Mucosa of rectum (tissue), 2 donors: ENCODE data around the gene CARD11.

ENCODE experiments used
- H3K27ac ChIP-seq, 2 donors: one replicate each; pipeline ENCODE4 v1.7.0; 2013; ENCODE audit warnings: inconsistent platforms in 2 of 2, low read depth in 2 of 2, low read length in 2 of 2
- H3K27me3 ChIP-seq, 2 donors: one replicate each; pipeline ENCODE4 v1.7.0; 2013; ENCODE audit warnings: low read length in 2 of 2; ENCODE audit not compliant: control insufficient read depth in 2 of 2, insufficient read depth in 2 of 2
- H3K36me3 ChIP-seq, 2 donors: one replicate each; pipeline ENCODE4 v1.7.0; 2013; ENCODE audit warnings: low read length in 2 of 2; ENCODE audit not compliant: control insufficient read depth in 2 of 2, insufficient read depth in 2 of 2
- H3K4me1 ChIP-seq, 2 donors: one replicate each; pipeline ENCODE4 v1.7.0; 2013; ENCODE audit warnings: low read length in 2 of 2, mild to moderate bottlenecking in 1 of 2; ENCODE audit not compliant: control insufficient read depth in 2 of 2, insufficient read depth in 2 of 2
- H3K4me3 ChIP-seq, 2 donors: one replicate each; pipeline ENCODE4 v1.7.0; 2013; ENCODE audit warnings: low read length in 2 of 2
- H3K9ac ChIP-seq, 2 donors: one replicate each; pipeline ENCODE4 v1.7.0; 2013; ENCODE audit warnings: low read length in 2 of 2, low read depth in 1 of 2, mild to moderate bottlenecking in 1 of 2
- H3K9me3 ChIP-seq, 2 donors: one replicate each; pipeline ENCODE4 v1.7.0; 2013; ENCODE audit warnings: low read length in 2 of 2; ENCODE audit not compliant: control insufficient read depth in 2 of 2
- donor health status: healthy.
- donor health status: Normal muscosa, but diverticular disease.

Gene CARD11

DNA sequence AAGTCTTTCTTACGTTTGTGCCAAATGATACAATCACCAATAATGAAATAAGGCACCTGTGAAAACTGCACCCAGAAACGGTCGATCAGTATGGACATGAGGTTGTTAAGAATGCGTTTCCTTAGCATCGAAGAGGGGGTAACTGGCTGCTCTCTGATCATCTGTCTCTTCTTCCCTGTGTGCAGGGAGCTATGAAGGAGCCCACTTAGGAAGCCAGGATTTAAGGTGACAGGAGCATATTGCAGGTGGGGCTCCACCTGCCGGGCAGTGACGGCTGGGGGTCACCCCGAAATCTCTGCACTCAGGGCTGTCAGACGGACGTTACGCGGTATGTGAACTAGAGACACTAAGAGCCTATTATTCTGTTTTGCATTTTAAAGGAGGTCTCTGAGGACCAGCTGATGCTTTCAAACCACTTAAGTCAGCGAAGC, 64.5 kb downstream of the CARD11 start:
- peak overlapping the region in 1 of 2 donors; percentile 24 for H3K9ac ChIP-seq
- no peak overlapping the region for H3K27ac ChIP-seq

DNA sequence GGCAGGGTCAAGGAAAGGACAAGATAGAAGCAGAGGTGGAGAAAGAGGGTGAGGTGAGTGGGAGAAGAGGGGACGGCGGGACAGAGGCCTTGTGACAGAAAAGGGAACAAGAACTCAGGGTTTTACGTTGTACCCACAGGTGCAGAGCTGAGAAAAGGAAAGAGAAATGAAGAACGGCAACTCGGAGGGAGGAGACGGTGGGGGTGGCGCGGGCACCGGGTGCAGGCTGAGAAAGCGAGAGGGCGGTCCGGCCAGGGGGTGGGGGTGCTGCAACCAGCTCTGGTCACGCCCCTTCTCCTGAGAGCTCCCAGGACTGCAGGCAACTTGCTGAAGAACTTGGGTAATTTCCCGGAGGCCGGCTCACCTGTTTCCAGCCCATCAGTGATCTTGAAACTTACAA, 65.3 kb downstream of the CARD11 start:
- Histone ChIP-seq H3K4me3 (peak overlapping the region in 1 of 2 donors; percentile 27), H3K27me3 (peaks cover 0 to 7% of the 10 kb centered on the region in 2 donors), H3K9me3 (no peaks in the 10 kb centered on the region), H3K36me3 (no peaks in the 10 kb centered on the region), H3K27ac (no peak overlapping the region), H3K9ac (no peak overlapping the region), H3K4me1 (peaks cover 0 to 3% of the 10 kb centered on the region in 2 donors)

More for the DNA sequence above, 64.5 kb downstream of the CARD11 start:
- Histone ChIP-seq H3K4me3 (peak overlapping the region in 1 of 2 donors; percentile 27), H3K36me3 (no peaks in the 10 kb centered on the region), H3K27me3 (peaks cover 0 to 7% of the 10 kb centered on the region in 2 donors), H3K9me3 (no peaks in the 10 kb centered on the region), H3K4me1 (peaks cover 0 to 3% of the 10 kb centered on the region in 2 donors)

DNA sequence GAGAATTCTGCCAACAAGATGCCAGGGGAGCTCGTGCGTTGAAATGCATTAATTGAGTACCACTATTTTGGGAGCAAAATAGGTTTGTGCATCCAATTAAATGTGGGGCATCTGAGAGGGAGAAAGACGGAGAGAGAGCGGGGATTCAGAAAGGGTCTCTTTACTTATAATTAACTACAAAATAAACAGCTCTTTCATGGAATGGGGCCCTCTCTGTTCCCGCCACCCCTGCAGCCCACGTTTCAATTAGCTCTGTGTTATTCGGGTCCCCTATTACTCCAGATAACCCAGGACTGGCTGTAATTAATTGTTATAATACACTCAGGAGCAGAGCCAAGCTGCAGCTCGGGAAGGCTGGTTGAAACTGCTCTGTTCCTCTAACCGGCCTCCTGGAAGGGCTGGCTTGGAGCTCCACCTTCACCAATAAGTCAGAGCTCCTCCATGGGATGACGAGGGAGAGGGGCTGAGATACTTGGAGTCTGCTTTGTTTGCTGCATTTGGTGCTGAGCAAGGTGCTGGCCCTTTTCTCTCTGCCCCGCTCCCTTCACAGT, 67.8 kb downstream of the CARD11 start:
- Histone ChIP-seq H3K4me1 (peaks cover 0 to 3% of the 10 kb centered on the region in 2 donors), H3K27ac (no peak overlapping the region), H3K4me3 (no peak overlapping the region), H3K9me3 (no peaks in the 10 kb centered on the region), H3K9ac (no peak overlapping the region), H3K36me3 (no peaks in the 10 kb centered on the region), H3K27me3 (peaks cover 0 to 7% of the 10 kb centered on the region in 2 donors)

DNA sequence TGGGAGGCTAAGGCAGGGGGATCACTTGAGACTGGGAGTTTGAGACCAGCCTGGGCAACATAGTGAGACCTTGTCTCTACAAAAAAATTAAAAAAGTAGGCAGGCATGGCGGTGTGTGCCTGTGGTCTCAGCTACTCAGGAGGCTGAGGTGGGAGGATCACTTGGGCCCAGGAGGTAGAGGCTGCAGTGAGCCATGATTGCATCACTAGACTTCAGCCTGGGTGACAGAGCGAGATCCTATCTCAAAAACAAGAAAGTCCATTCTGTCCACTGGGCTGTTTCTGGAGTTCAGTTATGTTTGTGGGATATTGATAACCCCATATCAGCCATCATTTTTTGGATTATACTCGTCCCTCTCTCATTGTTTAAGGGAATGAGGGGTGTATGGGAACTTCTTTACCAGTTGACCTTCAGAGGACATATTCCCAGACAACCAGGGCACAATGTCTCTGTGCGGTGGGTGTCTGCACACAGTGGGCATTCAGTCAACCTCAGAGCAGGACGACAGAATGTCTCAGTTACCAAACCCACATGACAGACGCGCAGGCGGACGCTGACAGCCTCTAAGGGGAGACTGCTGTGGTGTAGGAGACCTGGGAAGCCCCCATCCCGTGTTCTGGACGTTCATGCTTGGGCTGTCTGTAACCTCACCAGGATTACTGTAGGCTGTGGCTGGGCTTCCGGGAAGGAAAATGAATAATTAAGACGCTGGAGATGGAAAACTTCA, 69.4 kb downstream of the CARD11 start:
- no peak overlapping the region for H3K4me3 ChIP-seq
- no peak overlapping the region for H3K9ac ChIP-seq
- H3K36me3 ChIP-seq: no peaks in the 10 kb centered on the region
- H3K27me3 ChIP-seq: peaks cover 0 to 1% of the 10 kb centered on the region in 2 donors
- peaks cover 0 to 2% of the 10 kb centered on the region in 2 donors for H3K4me1 ChIP-seq
- no peaks in the 10 kb centered on the region for H3K9me3 ChIP-seq
- H3K27ac ChIP-seq: no peak overlapping the region

DNA sequence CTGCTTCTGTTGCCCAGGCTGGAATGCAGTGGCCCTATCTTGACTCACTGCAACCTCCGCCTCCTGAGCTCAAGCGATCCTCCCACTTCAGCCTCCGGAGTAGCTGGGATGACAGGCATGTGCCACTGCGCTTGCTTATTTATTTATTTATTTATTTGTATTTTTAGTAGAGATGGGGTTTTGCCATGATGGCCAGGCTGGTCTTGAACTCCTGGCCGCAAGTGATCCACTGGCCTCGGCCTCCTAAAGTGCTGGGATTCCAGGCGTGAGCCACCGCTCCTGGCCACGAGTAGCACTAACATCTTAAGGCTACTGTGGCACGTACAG, 70.9 kb downstream of the CARD11 start:
- Histone ChIP-seq H3K4me3 (no peak overlapping the region), H3K36me3 (no peaks in the 10 kb centered on the region), H3K9me3 (no peaks in the 10 kb centered on the region), H3K4me1 (no peaks in the 10 kb centered on the region), H3K27me3 (no peaks in the 10 kb centered on the region), H3K27ac (no peak overlapping the region), H3K9ac (no peak overlapping the region)

DNA sequence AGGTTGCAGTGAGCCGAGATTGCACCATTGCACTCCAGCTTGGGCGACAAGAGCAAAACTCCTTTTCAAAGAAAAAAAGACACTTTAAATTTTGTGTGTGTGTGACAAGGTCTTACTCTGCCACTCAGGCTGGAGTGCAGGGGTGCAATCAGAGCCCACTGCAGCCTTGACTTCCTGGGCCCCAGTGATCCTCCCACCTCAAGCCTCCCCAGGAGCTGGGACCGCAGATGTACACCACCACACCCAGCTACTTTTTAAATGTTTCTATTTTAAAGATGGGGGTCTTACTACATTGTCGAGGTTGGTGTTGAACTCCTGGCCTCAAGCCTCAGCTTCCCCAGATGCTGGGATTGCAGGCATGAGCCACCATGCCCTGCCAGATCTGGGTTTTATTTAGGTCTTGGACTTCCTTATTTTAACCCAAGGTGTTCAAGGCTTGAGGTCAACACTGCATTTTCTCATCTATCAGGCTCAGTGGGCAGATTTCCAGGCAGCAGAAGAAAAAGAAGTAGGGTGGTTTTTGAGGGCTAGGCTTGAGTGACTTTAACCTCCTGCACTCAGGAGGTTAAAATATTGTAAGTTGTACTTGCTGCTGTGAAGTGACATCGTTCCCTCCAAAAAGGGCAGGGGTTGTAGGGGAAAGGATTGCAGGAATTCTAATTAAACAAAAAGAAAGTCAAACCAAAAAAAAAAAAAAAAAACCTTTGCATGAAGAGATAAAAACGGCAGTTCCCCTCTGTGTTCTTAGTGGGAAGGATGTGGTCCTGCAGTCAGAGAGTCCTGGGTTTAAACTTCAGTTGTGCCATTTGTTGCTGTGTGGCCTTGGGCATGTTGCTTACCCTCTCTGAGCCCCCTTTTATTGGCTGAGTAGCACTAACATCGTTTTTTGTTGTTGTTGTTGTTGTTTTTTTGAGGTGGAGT, 71.5 kb downstream of the CARD11 start:
- Histone ChIP-seq H3K4me1 (no peaks in the 10 kb centered on the region), H3K9ac (no peak overlapping the region), H3K9me3 (no peaks in the 10 kb centered on the region), H3K4me3 (no peak overlapping the region), H3K27ac (no peak overlapping the region), H3K27me3 (no peaks in the 10 kb centered on the region), H3K36me3 (no peaks in the 10 kb centered on the region)

DNA sequence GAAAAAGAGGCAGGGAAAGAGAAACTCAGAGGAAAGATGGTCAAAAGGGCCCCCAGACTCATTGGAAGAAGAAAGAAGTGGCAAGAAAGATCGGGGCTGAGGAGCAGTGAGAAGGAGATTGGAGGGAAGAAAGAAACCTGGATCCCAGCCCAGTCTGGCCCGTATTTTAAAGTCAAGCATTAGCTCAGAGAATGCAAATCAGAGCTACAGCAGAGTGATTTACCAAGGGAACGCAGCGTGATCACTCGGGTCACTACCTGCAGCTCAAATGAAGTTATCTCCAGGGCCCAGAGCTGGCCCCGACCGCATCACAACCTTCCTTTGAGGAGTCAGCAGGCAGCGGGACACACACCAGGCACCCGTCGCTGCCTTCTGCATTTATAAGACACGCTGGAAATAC, 72.8 kb downstream of the CARD11 start:
- H3K4me3 ChIP-seq: no peak overlapping the region
- no peak overlapping the region for H3K27ac ChIP-seq
- no peak overlapping the region for H3K9ac ChIP-seq
- H3K4me1 ChIP-seq: no peaks in the 10 kb centered on the region
- H3K27me3 ChIP-seq: no peaks in the 10 kb centered on the region
- peaks cover 0 to 4% of the 10 kb centered on the region in 2 donors for H3K9me3 ChIP-seq
- H3K36me3 ChIP-seq: no peaks in the 10 kb centered on the region

DNA sequence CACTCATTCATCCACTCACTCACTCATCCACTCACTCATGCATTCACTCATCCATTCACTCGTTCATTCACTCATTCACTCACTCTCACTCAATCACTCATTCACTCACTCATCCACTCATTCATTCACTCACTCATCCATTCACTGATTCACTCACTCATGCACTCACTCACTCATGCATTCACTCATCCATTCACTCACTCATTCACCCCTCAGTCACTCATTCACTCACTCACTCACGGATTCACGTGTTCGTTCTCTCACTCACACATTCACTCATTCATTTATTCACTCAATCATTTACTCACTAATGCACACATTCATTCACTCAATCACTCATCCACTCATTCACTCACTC, 73.4 kb downstream of the CARD11 start:
- no peaks in the 10 kb centered on the region for H3K27me3 ChIP-seq
- H3K4me3 ChIP-seq: no peak overlapping the region
- H3K9ac ChIP-seq: no peak overlapping the region
- peaks cover 0 to 8% of the 10 kb centered on the region in 2 donors for H3K9me3 ChIP-seq
- no peaks in the 10 kb centered on the region for H3K4me1 ChIP-seq
- no peaks in the 10 kb centered on the region for H3K36me3 ChIP-seq
- no peak overlapping the region for H3K27ac ChIP-seq

DNA sequence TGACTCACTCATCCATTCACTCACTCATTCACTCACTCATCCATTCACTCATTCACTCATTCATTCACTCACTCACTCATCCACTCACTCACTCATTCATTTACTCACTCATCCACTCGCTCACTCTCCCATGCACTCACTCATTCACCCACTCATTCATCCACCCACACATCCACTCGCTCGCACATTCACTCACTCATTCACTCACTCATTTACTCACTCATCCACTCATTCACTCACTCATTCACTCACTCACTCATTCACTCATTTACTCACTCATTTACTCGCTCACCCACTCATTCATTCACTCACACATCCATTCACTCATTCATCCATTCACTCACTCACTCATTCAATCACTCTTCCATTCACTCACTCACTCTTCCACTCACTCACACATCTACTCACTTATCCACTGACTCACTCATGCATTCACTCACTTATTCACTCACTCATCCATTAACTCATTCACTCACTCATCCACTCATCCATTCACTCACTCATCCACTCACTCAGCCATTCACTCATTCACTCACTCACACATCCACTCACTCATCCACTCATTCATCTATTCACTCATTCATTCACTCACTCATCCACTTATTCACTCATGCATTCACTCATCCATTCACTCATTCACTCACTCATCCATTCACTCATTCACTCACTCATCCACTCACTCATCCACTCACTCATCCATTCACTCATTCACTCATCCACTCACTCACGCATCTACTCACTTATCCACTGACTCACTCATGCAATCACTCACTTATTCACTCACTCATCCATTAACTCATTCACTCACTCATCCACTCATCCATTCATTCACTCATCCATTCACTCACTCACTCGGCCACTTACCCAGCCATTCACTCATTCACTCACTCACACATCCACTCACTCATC, 74.0 kb downstream of the CARD11 start:
- no peak overlapping the region for H3K4me3 ChIP-seq
- peaks cover 0 to 8% of the 10 kb centered on the region in 2 donors for H3K9me3 ChIP-seq
- no peak overlapping the region for H3K27ac ChIP-seq
- no peaks in the 10 kb centered on the region for H3K4me1 ChIP-seq
- H3K36me3 ChIP-seq: no peaks in the 10 kb centered on the region
- H3K9ac ChIP-seq: no peak overlapping the region
- no peaks in the 10 kb centered on the region for H3K27me3 ChIP-seq
